GM12873 (cell line): ENCODE results near the gene TMIGD3.

Experiments
- CTCF ChIP-seq: IDR thresholded peaks from 2 replicates; pipeline ENCODE4 v1.5.1; 2012; ENCODE audit warnings: low read depth, mild to moderate bottlenecking, moderate library complexity, low read length, control low read depth; ENCODE audit not compliant: insufficient read depth; ENCODE audit errors: missing control alignments

The TMIGD3 gene

GRCh38 chr1:111503585-111504060 lies at the start of gene TMIGD3, which contains the start of gene ADORA3:
TMIGD3 (minus strand) TSS chr1:111503633; CDS start chr1:111503354, 279 bp downstream.
ADORA3 (minus strand) TSS chr1:111503633; CDS start chr1:111503354, 279 bp downstream.
- TF ChIP-seq CTCF = no peak

GRCh38 chr1:111553196-111553595 lies 49.8 kb upstream of the TMIGD3 start:
- no peak for TF ChIP-seq CTCF

GRCh38 chr1:111552587-111552986 lies 49.2 kb upstream of the TMIGD3 start:
- no peak for TF ChIP-seq CTCF

- TF ChIP-seq CTCF = no peak
These were observed 48.4 kb upstream of the TMIGD3 start for GRCh38 chr1:111551623-111552411.

GRCh38 chr1:111542187-111542586 lies 38.8 kb upstream of the TMIGD3 start:
- no peak for TF ChIP-seq CTCF

GRCh38 chr1:111541721-111542120 lies 38.3 kb upstream of the TMIGD3 start:
- TF ChIP-seq CTCF = no peak

GRCh38 chr1:111540928-111541327 lies 37.5 kb upstream of the TMIGD3 start:
- no peak for TF ChIP-seq CTCF
